WI38 (cell line): ENCODE measurements around the gene COPB2.
A peak's percentile ranks its signal among the peaks of the same experiment; 100 is the strongest.

Experiments
- H3K4me3 ChIP-seq: 2 replicates; pipeline ENCODE4 v1.5.1; 2011; ENCODE audit warnings: low read depth, mild to moderate bottlenecking, control low read depth, low read length
- TF ChIP-seq, protein P1 (sequence below): IDR thresholded peaks from 2 replicates; pipeline ENCODE4 v1.5.1; 2012; ENCODE audit warnings: low read depth, mild to moderate bottlenecking, control low read depth, low read length

The COPB2 gene

DNA sequence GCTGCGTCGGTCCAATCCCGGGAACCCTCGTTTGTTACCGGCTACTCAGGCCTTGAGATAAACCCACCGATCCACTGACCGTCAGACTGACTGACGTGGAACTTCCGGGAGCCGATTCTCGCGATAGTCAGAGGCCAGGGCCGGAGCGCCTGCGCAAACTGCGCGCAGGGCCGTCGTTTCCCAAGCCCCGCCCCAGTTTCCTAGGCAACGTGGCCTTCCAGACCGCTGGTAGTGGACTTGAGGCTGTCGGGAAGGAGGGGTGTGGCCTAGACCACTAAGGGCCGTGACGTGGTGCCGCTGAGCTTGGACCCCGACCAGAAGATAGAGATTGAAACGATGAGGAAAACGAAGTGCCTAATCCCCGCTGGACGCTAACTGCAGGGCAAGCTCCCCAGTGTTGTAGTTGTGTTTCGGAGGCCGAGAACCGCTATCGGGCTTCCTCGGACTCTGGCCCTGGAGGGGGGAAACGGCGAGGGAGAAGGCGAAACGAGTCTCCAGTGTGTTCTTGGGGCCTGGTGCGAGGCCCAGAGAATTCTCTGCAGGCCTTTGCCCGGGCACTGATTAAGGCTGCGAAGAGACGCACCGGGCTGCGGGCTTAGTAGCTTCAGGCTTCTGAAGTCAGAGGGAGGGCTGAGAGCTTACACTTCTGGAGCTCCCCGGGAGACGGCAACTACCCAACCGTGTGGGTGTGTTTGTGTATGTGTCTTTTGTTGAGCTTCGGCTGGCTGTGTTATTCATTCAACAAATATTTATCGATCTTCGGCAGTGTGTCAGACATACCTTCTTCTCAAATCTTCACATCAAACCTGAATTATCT lies at the start of gene COPB2:
Gene COPB2, minus strand, starts transcription at position 96 of the 817 bp plus-strand sequence. CDS start 97 bp downstream, outside the sequence.
- H3K4me3 ChIP-seq, result peak within 1 kb of the TSS; percentile 96
- TF ChIP-seq, protein P1, sequence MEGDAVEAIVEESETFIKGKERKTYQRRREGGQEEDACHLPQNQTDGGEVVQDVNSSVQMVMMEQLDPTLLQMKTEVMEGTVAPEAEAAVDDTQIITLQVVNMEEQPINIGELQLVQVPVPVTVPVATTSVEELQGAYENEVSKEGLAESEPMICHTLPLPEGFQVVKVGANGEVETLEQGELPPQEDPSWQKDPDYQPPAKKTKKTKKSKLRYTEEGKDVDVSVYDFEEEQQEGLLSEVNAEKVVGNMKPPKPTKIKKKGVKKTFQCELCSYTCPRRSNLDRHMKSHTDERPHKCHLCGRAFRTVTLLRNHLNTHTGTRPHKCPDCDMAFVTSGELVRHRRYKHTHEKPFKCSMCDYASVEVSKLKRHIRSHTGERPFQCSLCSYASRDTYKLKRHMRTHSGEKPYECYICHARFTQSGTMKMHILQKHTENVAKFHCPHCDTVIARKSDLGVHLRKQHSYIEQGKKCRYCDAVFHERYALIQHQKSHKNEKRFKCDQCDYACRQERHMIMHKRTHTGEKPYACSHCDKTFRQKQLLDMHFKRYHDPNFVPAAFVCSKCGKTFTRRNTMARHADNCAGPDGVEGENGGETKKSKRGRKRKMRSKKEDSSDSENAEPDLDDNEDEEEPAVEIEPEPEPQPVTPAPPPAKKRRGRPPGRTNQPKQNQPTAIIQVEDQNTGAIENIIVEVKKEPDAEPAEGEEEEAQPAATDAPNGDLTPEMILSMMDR, result no peak

DNA sequence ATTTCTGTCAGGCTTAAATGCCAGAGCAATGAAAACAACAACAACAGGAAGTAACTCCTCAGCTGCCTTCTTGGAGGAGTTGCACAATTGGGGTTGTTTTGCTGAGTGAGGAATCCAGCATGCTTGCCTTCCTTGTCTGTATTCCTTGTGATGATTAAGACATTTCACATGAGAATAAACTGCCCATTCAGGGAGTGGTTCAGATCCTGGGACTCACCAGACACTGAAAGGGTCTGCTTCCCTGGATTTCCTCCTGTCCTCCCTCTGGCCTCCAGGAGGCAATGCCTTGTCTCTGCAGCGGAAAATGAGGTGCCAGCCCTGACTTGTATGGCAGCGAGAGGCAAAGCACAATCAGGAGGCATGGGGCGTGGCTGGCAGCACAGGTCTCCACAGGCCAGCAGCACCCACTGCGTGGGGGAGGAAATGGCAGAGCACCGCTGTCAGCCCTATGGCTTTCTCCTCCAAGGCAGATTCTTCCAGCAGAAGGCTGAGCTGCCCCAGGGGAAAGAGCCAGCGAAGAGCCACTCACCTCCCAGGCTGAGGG lies 45.4 kb upstream of the COPB2 start:
- H3K4me3 ChIP-seq, result no peak overlapping the region
- TF ChIP-seq, protein P1, result no peak

DNA sequence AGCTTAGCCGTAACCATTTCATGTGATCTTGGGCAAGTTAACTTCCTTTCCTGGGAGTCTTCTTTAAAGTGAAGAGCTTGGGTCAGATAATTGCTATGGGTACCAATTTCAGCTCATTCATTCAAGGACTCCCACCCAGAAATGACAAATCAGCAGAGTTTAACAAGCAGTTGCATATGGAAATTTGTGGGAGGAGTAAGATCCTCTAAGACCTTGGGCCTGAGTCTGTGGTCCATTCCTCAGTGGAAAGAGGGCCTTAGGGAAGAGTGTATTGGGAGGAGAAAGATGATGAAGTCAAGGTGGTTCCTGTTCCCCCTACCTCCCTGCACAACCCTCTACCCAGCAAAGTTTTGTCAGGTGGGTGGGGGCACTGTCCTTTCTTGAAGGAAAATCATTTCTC lies 44.8 kb upstream of the COPB2 start:
- TF ChIP-seq, protein P1, result no peak
- no peak overlapping the region for H3K4me3 ChIP-seq

DNA sequence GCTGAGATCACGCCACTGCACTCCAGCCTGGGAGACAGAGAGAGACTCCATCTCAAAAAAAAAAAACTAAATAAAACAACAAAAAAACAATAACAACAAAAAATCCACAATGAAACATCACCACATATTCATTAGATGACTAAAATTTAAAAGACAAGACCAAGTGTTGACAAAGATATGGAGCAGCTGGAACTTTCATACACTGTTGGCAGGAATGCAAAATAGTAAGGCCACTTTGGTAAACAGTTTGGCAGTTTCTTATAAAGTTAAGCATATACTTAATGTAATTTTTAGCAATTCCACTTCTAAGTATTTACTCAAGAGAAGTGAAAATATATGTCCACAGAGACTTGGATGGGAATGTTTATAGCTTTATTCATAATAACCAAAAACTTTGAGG lies 43.6 kb upstream of the COPB2 start:
- H3K4me3 ChIP-seq, result no peak overlapping the region
- TF ChIP-seq, protein P1, result no peak

DNA sequence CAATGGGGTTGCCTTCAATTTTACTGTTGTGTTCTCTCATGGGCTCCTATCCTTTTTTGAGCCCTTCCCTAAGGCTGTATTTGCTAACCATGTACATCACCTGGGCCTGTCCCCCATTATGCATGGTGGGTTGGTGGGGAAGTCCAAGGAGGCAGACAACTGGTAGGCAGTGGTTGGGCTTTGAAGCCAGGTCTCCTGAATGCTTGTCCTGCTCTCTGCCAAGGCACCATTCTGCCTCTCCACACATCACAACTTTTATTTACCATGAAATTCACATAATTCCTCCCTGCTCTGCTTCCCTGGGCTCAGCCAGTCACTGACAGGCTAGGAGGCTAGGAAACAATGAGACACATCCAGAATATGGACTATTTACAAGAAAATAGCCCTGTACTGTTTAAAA lies 41.0 kb upstream of the COPB2 start:
- TF ChIP-seq, protein P1, result no peak
- H3K4me3 ChIP-seq, result no peak overlapping the region

DNA sequence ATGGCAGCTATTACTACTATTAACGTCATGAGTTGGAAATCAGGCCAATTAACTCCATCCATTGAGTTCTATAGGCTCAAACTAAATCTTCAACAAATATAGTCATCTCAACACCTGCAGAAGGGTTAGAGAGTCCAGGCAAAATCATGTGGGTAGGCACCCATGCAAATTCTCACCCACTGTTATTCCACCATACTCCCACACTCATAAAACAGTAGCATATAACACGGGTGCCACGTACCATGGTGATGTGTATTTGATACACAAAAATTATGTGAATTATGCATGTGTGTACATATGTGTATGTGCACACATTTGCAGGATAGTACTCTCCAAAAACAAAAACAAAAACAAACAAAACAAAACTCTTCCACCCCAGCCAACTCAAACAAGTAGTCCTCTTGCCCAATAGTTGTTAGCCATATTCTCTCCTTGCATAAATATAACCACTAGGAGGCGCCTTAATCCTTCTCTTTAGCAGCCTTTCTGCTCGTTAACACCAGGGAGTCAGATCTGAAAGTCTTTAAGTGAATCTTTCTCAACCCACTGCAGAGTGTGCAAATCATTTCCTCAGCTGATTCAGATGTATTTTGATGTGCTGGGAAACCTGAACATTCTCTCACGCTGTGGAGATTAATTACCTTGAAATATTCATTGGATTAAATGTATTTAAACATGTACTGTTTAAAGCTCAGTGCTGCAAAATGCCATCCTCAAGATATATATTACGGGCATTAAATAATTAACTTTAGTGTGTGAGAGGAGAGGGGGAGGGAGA lies 38.0 kb upstream of the COPB2 start:
- TF ChIP-seq, protein P1, result peak; percentile 52
- H3K4me3 ChIP-seq, result no peak overlapping the region
